Measurements from ENCODE around the gene MLKL.

MLKL gene

DNA sequence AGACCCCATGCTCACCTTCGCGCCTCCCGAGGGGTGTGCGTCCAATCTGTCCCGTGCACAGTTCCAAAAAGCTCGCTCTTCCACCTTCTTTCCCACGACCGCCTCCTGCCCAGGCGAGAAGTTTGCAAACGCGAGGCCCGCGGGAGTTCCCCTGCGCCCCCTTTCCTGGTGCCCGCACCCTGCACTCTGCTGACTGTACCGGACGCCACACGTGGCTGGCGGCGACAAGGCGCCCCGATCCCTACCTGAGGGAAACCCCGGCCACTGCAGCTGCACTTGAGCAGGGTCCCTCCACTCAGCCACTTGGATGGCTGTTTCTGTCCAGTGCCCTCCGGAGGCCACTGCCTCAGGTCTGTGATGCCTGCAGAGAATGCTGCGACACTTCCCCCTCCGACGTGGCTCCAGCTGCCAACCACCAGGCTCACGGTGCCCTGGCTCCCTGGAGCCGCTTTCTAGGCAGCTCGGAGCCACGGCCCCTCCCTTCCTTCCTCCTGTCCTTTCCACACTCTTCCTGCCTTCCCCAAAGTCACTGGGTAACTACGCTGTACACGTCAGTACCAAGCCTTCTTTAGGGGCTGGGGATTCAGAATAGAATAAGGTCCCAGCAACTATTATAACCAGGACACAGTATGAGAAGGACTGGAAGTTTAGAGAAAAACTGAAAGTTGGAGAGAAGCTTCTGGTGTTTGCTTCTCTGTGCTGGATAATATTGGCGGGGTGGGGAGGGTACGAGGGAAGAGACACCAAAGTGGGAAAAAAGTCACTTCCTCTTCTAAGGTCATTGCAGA is at the start of gene MLKL:
Gene MLKL, minus strand, starts transcription at position 425 of the 788 bp plus-strand sequence. CDS start 5,105 bp downstream, outside the sequence.
- peak; percentile 31 to 53 for DNase-seq (ENCODE audit: low read depth in 2 of 2, low spot score in 1 of 2)

DNA sequence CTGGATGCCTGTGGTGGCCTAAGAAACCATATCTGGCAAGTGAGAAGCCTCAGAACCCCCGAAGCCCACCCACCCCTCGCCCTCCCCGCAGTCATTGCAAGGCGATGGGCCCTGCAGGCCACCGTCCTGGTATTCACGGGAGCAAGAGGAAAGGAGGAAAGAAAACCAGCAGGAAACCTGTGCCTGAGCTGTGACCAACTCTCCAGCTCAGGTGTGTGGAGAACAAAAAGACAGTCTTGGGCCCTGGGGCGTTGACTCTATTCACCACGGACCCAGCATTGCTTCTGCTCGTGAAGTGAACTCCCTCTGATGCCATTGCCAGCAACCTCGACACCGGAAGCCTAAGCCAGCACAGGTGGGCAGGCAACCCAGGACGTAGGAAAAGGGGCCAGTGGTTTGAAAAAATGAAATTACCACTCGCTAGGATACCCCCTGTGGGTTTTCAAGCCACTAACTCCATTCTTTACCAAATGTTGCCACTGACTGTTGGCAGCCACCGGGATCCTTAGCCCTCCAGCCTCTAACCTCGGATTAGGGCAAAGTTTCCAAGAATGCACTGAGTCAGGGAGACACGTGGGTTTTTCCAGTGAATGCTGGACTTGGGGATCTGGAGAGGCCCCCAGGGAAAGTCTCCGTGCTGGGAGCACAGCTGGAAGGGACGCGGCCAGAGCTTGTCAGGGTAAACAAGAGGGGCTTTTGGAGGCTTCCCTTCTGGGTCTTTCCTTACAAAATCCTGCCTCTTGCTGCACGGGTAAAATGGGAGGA is 48.8 kb upstream of the MLKL start:
- DNase-seq (ENCODE audit: low read depth in 2 of 2, low spot score in 1 of 2): no peak

DNA sequence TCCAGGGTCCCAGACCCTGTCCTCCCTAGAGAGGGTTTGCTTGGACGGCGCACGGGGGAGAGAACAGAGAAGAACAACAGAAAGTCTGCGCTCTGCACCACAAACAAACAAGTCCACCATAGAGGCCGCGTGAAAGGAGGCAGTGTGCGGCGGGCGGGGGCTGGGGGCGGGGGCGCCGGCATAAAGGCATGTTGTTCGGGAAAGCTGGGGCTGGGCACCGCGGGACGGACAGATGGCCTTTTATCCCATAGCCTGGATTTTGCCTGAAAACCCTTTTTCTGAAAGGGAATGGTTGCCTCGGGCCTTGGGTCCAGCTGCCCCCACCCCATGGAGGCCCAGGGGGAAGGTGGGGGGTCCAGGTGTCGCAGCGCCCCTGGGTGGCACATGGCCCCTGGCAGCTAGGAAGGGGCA is 48.0 kb upstream of the MLKL start:
- no peak for DNase-seq (ENCODE audit: low read depth in 2 of 2, low spot score in 1 of 2)

DNA sequence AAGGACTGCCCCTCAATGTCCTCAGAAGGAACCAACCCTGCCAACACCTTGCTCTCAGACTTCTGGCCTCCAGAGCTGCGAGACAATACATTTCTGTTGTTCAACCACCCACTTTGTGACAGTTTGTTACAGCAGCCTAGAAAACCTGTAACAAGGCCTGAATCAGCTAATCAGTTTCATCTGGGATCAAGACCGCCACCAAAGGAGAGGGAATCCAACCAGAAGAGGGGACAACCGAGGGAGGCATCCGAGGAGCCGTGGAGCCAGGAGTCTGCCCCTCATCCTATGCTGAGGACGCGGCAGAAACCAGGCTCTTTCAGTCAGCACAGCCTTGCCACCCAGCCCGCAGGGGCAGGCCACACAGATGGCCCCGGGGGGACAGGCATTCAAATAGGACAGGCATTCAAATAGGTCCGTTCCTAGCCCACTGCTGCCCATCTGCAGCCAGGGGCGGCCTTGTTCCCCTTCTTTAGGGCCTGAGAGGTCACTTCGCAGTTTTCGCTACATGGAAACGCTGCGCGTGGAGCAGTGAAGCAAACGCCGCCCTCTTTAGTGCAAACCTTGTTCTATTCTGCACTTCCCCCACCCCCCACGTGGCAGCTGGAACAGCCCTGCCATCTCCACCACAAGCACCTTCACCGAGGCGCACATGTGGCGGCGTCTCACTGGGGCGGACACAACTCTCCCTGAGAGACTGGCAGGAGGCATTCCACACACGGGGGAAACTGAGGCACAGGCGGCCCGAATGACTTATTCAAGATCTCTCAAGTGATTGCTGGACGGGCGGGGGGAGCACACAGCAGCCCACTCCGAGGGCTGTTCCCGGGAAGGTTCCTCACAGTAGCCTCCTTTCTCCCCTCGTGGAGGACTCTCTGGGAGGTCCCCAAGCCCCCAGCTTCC is 47.3 kb upstream of the MLKL start:
- DNase-seq (ENCODE audit: low read depth in 2 of 2, low spot score in 1 of 2): no peak

DNA sequence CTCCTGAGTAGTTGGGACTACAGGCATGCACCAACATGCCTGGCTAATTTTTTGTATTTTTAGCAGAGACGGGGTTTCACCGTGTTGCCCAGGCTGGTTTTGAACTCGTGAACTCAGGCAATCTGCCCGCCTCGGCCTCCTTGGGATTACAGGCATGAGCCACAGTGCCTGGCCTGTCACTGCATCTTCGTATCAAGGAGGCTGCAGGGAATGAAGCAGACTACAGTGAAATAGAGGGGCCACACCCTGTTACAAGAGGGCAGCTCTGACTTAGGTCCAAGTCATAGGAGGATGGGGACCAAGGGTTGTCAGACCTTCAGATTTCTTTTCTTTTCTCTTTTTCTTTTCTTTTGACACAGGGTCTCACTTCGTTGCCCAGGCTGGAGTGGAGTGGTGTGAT is 45.3 kb upstream of the MLKL start:
- DNase-seq (ENCODE audit: low read depth in 2 of 2, low spot score in 1 of 2): no peak

DNA sequence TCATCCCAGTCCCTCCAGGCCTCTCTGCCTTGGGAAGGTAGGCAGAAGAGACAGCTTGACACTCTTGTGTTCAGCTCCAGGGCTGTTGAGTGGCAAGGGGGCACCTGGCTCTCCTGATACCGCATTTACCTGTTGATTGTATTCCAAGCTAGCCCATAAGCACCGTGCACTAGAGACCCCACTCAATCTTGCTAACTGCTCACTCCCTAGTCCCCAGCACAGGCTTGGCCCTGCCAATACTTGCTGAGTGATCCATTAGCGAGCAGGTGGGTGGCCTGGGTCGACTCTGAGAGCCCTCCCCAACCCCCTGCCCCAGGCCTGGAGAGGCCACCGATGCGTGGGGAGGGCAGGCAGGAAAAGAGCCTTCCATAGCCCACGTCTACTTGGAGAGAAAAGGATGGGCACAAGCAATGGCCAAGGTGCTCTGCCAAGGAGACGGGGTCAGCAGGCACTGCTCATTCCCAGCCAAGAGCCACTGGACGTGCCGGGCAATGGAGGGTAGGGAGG is 44.5 kb upstream of the MLKL start:
- no peak for DNase-seq (ENCODE audit: low read depth in 2 of 2, low spot score in 1 of 2)

DNA sequence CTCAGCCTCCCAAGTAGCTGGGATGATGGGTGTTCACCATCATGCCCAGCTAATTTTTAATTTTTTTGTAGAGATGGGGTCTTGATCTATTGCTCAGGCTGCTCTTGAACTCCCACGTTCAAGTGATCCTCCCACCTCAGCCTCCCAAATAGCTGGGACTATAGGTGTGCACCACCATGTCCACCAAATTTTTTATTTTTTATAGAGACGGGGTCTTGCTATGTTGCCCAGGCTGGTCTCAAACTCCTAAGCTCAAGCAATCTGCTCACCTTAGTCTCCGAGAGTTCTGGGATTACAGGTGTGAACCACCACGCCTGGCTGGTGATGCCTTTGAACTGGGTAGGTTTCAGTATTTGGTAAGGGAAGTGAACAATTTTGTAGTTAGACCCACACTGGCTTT is 43.9 kb upstream of the MLKL start:
- no peak for DNase-seq (ENCODE audit: low read depth in 2 of 2, low spot score in 1 of 2)

DNA sequence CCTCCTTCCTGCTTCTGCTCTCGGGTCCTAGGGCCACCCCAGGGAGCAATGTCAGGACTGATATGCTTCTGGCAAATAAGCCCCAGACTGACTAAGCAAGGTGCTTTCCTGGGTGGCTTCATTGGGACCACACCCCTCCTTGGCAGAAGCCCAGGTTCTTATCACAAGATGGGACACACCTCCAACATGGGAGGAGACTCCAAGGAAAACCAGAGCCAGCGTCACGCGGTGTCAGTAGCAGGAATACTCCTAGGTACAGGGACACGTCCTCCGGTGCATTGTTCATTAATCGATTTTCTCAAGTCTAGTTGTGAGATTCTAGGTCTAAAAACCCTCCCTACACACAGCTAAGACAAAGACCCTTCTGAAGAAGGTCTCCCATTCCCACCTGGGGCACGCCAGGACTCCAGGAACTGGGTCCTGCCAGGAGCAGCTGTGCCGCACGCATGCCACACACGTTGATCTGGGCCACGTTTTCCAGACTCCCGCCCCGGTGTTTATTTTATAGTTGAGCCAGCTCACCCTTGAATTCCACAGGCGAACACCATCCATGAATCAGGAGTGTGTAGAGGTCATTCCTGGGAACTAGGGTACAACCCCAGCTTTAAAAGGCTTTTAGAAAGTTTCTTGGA is 43.1 kb upstream of the MLKL start:
- no peak for DNase-seq (ENCODE audit: low read depth in 2 of 2, low spot score in 1 of 2)

DNA sequence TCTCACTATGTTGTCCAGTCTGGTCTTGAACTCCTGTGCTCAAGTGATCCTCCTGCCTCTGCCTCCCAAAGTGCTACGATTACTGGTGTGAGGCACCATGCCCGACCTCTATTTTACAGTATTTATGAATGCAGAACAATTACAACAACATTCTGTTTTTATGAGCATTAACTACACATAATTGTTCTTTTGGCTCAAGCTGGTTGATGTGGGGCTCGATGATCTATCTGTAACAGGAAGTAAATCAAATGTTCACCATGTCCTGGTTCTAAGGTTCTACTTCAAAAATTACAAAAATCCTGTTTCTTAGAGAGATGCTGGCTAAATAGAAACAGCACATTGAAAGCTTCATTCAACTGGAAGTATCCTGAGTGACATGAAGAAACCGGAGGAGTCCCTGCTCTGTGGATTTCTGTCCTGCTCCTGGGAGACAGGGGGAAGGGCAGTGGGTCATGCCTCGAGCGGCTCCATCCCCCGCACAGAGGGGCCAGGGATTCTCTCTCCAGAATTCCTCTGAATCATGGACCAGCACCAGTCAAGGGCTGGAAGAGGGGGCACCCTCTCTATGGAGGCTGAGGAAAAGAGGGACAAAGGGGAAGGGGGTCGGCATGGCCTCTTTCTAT is 42.5 kb upstream of the MLKL start:
- DNase-seq (ENCODE audit: low read depth in 2 of 2, low spot score in 1 of 2): no peak

DNA sequence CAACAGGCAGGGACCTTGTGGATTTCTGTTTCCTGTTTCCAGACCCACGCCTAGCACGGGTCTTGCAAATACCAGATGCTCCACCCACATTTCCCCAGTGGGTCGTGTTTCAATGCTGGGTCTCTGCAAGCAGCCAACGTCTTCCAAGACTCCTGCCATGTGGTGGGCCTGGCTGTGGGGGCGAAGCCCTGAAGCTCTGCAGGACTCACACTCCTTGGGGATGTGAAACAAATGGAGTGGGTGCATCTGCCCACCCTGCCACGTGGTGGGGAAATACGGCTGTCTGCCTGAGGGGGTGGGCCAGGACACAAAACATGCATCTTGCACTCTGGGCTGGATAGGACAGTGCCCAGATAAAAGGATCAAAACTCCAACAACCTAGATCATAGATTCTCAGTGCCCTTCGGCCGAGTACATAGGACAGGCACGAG is 41.4 kb upstream of the MLKL start:
- no peak for DNase-seq (ENCODE audit: low read depth in 2 of 2, low spot score in 1 of 2)

DNA sequence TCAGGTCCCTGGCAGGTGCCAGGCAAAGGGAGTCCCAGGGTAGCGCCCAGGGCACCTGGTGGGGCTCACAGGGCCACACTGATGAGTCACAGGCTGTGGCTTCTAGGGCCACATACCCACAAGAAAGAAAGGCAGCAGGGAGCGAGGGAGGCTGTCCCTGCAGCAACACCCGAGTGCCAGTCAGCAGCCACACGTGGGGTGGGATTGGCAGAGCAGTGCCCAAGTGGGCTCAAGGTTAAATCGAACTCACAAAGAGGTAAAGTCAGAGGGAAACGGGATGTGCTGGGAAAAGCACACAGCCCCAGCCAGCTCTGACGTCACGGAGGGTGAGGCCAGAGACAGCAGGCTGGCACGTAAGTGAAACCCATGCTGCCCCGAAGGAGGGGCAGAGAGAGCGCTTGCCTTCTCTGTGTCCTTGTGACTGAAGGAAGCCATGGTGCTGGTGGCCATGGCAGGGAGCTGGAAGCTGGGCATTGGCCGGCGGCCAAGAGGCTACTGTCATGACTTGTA is 40.2 kb upstream of the MLKL start:
- DNase-seq (ENCODE audit: low read depth in 2 of 2, low spot score in 1 of 2): no peak

DNA sequence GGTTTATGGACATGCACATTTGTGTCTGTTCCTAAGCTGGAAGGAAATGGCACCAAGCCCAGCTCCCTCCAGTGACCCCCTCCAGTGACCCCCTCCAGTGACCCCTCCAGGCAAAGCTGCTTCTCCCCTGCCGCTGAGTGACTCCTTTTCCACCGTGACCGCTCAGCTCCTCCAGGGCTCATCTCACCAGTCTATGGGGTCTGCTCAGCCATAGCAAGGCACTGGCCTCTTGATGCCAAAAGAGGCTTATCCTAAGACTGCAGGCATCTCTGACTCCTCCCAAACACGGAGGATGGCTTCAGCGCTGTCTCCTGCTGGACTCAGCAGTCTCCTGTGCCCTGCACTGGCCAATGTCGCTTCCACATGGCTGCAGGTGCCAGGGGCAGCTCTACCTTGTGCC is 38.6 kb upstream of the MLKL start:
- DNase-seq (ENCODE audit: low read depth in 2 of 2, low spot score in 1 of 2): no peak

DNA sequence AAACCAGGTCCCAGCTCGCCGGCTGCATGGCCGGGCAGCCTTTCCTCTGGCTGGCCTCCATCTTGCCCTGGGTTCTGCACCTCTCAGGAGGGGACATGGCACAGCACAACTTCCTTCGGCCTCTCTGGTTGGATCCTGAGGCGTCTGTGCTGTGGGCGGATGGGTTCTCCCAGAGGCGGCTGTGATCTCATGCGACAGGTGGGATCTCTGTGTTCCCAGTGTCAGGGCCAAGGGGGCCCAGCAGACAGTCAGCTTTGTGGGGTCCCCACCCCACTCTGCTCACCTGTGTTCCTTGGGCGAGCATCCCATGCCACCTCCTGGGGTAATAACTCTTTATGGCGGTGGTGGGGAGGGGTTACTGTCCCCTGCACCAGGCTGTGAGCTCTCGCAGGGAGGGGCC is 38.2 kb upstream of the MLKL start:
- no peak for DNase-seq (ENCODE audit: low read depth in 2 of 2, low spot score in 1 of 2)

DNA sequence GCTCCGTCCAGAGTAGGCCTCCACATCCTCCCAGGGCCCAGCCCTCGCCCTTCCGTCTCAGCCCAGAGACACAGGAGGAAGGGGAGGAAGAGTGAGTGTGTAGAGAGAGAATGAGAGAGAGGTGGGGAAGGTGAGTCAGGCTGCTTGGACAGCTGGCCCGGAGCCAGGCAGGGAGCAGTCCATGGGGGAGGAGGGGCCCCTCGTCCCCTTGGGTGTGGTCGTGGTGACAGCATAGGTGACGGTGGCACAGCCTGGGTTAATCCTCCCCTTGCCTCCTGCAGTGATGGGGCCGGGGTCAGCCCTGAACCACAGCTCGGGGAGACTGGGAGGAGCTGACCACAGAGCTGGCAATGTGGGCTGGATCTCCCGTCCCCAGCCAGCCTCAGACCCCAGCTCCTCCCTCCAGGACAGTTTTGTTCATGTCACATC is 37.5 kb upstream of the MLKL start:
- DNase-seq (ENCODE audit: low read depth in 2 of 2, low spot score in 1 of 2): no peak

DNA sequence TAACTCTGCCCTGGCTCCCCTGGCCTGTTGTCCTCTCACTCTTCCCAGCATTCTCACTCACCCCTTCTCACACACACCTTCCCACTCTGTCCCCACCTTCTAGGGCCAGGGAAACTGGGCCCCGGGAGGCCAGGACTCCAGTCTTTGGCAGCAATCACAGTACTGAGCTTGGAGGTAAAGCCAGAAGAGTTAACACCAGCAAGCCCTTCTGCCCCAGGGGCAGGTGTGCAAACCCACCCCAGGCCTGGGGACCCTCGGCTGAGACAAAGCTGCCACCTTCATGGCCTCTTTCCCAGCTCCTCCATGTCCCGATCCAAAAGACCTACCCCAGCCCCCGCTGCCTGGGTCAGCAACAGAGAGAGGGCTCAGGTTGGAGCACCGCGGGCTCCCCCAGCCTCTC is 36.9 kb upstream of the MLKL start:
- no peak for DNase-seq (ENCODE audit: low read depth in 2 of 2, low spot score in 1 of 2)

DNA sequence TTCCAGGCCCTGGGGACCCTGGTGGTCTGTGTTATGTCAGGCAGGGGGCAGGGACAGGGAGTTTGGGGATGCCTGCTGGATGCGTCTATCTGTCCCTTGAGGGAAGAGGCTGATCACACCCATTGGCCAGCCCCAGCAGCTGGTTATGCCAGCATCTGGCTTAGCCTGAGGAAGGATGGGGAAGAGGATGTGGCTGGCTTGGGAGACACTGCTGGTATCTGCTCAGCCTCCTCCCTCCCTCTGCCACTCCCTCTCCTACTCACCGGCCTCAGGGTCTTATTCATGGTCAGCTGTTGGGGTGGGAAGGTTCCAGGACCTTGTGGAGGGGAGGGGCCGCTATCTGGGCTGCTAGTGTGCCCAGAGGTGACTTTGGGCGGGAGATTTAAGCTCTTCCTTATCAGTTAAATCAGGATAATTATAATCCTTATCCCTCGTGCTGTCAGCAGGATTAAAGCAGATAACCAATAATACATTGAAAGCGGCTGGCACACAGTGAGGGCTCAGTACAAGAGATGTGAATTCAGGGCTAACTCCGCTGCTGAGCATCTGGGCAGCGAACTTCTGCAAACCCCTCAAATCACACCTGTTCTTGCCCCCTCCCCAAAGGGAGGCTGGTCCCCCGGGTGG is 36.0 kb upstream of the MLKL start:
- DNase-seq (ENCODE audit: low read depth in 2 of 2, low spot score in 1 of 2): no peak

DNA sequence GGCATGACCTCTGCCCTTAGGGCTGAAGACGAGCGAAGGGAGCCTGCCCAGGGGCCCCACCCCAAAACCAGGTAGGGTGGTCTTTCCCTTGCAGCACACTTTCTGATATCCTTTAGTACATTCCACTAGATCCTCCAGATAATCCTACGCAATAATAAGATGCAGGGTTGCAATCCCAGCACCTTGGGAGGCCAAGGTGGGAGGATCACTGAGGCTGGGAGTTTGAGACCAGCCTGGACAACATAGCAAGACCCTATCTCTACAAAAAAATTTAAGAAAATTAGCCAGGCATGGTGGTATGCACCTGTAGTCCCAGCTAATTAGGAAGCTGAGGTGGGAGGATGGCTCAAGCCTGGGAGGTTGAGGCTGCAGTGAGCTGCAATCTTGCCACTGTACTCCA is 34.9 kb upstream of the MLKL start:
- no peak for DNase-seq (ENCODE audit: low read depth in 2 of 2, low spot score in 1 of 2)

DNA sequence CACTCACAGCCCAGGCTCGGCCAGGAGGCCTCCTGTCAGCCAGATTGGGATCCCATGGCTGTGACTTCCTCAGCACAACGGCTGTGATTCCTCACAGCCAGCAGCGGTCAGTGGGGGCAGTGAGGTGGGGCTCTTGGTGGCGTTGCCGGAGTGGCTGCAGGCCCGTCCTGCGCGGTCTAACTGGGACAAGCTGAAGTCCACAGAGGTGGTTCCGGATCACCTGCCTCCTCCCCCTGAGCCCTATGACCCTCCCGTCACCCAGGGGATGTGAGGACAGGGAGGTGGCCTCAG is 34.4 kb upstream of the MLKL start:
- DNase-seq (ENCODE audit: low read depth in 2 of 2, low spot score in 1 of 2): no peak

DNA sequence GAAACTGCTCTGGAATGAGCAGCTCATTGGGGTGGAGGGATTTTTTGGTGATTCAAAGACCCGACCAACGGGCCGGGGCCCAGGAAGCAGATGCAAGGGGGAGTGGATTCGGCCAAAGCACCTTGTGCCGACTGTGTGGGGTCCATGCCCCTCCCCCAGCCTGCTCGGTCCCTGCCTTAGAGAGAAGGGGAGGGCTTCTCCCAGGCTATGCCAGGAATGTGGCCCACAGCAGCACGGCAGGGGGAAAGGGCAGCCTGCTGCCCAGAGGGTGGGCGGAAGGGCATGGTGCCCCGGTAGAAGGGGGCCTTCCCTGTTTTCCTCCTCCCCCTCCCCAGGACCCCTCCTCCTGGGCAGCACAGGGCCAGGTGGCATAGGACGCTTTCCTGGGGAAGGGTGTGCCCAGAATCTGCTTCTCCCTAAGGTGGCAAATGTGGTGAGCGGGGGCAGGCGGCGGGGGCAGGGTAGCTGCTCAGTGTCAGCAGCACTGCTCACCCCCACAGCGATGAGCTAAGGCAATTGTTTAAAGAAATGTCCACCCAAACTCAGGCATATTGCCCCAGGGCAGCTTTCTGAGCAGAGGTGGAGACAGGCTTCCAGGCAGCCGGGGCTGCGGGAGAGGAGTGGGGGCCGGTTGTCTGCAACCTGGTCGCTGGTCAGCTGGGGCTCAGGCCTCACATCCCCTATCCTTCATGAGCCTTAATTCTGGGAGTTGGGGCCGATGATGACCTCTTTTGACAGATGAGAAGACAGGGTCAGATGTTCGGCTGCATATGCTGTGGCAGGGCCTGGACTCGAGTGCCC is 33.9 kb upstream of the MLKL start:
- no peak for DNase-seq (ENCODE audit: low read depth in 2 of 2, low spot score in 1 of 2)

Measured in stimulated activated CD8-positive, alpha-beta memory T cell treated with anti-CD3 and anti-CD28 coated beads, Interleukin-4, amount 100 ng/mL, for 4 hours (primary cell).